ENCODE results near the gene DCANP1.

Gene DCANP1

DNA sequence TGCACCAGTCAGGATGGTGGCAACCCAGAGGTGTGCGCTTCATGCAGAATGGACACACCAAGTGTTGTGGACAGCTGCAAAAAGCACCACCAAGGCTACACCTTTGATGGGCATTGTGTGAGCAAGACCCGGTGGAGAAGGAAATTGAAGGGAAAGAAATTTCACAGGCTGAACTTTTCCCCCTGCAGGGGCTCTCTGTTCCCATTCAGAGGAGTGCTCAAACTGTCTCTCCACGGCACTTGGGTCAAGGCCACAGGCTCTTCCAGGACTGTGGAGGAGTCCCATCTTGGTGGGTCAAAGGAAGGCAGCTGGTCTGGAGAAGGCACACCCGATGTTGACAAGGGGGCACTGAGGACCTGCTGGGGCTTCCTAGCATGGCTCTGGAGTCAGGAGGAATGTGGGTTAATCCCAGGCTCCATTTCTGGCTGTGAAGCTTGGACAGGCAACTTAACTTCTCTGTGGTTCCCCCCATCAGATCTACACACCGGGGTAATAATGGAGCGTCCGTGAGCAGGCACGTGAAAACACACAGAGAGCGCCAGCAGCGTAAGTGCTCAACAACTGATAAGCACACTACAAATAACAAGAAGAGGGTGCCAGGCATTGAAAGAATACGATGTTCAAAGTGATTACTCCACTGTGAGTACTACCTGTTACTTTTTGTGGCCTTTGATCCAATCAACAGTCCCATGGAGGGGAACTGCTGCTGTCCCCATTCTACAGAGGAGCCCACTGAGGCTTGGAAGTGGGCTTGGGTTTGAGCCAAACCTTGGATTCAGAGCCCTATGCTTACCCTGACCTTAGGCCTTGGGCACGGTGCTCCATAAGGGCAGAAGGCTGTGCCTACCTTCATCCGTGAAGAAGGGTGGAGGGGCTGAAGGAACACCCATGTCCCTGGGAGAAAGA, 39.2 kb upstream of the DCANP1 start:
- Mint-ChIP-seq H3K4me1 (ENCODE audit: low read depth) (peaks cover 15% of the 10 kb centered on the region), H3K27me3 (peaks cover 65% of the 10 kb centered on the region), H3K9me3 (no peaks in the 10 kb centered on the region), H3K27ac (no peak overlapping the region), H3K4me3 (no peak overlapping the region), H3K36me3 (ENCODE audit: low read depth) (no peaks in the 10 kb centered on the region)
- DNase-seq, result no peak

DNA sequence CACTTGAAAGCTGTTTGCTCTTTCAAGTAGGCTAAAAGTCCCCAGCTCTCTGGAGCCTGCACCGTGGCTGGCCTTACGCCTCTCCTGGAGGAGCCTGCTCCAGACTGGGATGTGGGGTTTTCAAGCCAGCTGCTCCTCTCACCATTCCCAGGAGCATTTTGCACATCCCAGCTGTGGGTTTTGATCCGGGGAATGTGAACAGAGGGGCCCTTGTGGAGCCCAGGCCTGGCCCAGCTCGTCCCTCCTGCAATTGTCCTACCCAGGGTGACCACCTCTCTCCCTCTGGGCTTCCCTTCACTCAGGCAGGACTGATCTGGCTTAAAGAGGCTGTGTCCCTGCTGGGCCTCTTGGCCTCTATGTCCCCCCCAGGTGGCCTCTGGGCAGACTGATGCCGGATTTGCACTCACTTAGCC, 37.5 kb upstream of the DCANP1 start:
- H3K4me3 Mint-ChIP-seq, result no peak overlapping the region
- H3K27ac Mint-ChIP-seq, result no peak overlapping the region
- no peaks in the 10 kb centered on the region for H3K9me3 Mint-ChIP-seq
- H3K36me3 Mint-ChIP-seq (ENCODE audit: low read depth), result no peaks in the 10 kb centered on the region
- H3K4me1 Mint-ChIP-seq (ENCODE audit: low read depth), result peaks cover 8% of the 10 kb centered on the region
- H3K27me3 Mint-ChIP-seq, result peaks cover 55% of the 10 kb centered on the region
- no peak for DNase-seq

DNA sequence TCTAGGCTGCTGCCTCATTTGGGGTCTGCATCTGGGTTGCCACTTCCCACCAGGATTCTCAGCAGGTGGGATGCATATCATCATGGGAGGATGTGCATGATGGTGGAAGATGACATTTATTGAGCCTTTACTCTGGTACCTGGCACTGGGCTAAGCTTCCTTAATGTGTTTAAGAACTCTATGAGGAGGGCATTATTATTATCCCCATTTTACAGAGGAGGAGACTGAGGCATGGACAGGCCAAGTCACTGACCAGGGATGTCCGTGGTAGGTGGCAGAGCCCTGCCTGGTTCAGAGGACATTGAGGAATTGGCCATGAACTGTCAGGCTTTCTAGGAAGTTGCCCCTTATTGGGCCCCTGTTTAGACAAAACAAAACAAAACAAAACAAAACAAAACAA, 36.1 kb upstream of the DCANP1 start:
- Mint-ChIP-seq H3K36me3 (ENCODE audit: low read depth) (no peaks in the 10 kb centered on the region), H3K4me1 (ENCODE audit: low read depth) (no peaks in the 10 kb centered on the region), H3K27ac (no peak overlapping the region), H3K4me3 (no peak overlapping the region), H3K27me3 (peaks cover 46% of the 10 kb centered on the region), H3K9me3 (no peaks in the 10 kb centered on the region)
- no peak for DNase-seq

DNA sequence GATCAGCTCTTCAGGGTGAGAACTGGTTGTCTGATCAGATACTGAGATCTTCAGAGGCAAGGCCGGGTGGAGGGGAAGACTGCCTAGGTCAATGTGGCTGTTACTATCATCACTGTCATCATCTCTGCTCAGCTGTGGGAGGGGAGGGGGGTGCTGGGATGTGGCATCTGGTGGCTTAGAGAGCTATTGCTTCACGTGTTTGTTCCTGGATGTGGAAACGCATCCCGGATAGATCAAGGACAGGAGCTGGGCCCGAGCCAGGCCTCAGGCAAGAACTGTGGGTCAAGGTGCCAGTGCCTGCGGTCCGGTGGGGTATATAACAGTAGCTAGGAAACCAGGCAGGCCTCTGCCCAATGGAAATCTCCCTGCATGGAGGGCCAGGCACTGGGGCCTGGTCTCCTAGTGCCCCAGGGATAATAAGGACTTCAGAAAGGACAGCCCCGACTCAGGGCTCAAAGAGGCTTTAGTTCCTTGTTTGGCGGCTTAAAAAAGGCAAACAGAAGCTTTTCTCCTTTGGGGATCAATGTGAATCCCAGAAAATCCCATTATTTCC, 35.3 kb upstream of the DCANP1 start:
- Mint-ChIP-seq H3K9me3 (no peaks in the 10 kb centered on the region), H3K4me3 (no peak overlapping the region), H3K4me1 (ENCODE audit: low read depth) (no peaks in the 10 kb centered on the region), H3K36me3 (ENCODE audit: low read depth) (no peaks in the 10 kb centered on the region), H3K27ac (no peak overlapping the region), H3K27me3 (peaks cover 38% of the 10 kb centered on the region)
- no peak for DNase-seq

DNA sequence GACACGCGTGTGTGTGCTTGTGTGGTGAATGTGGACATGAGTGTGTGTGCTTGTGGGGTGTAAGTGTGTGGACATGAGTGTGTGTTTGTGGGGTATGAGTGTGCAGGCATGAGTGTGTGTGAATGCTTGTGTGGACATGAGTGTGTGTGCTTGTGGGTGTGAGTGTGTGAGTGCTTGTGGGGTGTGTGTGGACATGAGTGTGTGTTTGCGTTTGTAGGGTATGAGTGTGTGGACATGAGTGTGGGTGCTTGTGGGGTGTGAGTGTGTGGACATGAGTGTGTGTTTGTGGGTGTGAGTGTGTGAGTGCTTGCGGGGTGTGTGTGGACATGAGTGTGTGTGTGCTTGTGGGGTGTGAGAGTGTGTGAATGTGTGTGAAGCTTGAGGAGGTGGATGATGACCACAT, 34.8 kb upstream of the DCANP1 start:
- H3K9me3 Mint-ChIP-seq, result no peaks in the 10 kb centered on the region
- DNase-seq, result no peak
- no peaks in the 10 kb centered on the region for H3K4me1 Mint-ChIP-seq (ENCODE audit: low read depth)
- no peaks in the 10 kb centered on the region for H3K36me3 Mint-ChIP-seq (ENCODE audit: low read depth)
- no peak overlapping the region for H3K4me3 Mint-ChIP-seq
- H3K27me3 Mint-ChIP-seq, result peaks cover 35% of the 10 kb centered on the region
- no peak overlapping the region for H3K27ac Mint-ChIP-seq

DNA sequence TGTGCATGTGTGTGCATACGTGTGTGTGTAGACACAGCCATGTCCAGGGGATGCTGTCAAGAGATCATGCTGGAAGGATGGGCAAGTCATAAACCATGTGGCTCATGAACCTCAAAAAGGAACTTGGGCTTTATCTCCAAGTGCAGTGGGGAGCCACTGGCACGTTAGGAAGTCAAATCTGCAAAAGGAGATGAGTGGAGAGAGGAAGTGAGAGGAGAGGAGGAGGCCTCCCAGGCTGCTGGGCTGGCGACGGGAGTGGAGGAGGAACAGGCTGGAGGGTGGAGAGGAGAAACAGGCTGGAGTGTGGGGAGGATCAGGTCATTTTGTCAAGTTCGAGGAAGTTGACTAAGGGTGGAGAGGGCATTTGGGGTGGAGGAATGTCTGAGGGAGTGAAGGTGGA, 34.2 kb upstream of the DCANP1 start:
- no peak overlapping the region for H3K4me3 Mint-ChIP-seq
- no peaks in the 10 kb centered on the region for H3K36me3 Mint-ChIP-seq (ENCODE audit: low read depth)
- H3K27ac Mint-ChIP-seq, result no peak overlapping the region
- no peak for DNase-seq
- no peaks in the 10 kb centered on the region for H3K9me3 Mint-ChIP-seq
- H3K27me3 Mint-ChIP-seq, result peaks cover 35% of the 10 kb centered on the region
- no peaks in the 10 kb centered on the region for H3K4me1 Mint-ChIP-seq (ENCODE audit: low read depth)

DNA sequence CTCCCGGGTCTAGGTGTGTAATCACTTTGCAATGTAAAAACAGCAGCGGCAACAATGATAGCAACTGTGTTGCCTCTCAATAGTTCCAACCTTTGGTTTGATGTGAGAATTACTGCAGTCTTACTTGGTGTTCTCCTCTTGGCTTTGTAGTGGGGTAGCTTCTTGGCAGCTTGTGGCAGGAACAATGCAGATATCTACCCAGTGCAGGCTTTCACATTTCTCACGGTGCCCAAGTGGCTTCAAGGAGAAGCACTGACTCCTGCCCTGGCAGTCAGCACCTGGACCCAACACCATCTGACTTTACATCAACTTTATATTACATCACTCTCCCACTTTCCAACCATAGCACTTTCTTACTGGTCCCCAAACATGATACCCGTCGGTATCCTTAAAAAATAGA, 33.4 kb upstream of the DCANP1 start:
- no peaks in the 10 kb centered on the region for H3K4me1 Mint-ChIP-seq (ENCODE audit: low read depth)

DNA sequence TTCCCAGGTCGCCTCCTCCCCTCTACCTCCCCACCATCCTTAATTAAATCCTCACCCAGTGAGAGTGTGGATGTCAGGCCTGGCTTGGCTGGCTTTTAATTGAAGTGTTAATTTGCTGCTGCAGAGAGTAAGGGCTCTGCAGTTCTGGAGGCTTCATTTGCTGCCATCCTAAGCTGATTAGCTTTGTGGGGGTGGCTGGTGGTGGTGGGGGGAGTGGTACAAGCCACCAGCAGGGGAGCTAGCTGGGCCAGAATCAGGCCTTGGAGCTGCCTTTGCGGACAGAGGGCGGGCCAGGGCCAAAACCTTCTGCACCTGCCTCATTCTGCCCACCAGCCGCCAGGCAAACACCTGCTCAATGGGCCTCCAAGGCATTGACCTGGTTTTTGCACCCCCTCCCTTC, 31.8 kb upstream of the DCANP1 start:
- Mint-ChIP-seq H3K27ac (no peak overlapping the region), H3K36me3 (ENCODE audit: low read depth) (no peaks in the 10 kb centered on the region), H3K4me1 (ENCODE audit: low read depth) (no peaks in the 10 kb centered on the region)

More for the DNA sequence above, 33.4 kb upstream of the DCANP1 start:
- no peak overlapping the region for H3K4me3 Mint-ChIP-seq
- no peak overlapping the region for H3K27ac Mint-ChIP-seq
- H3K36me3 Mint-ChIP-seq (ENCODE audit: low read depth), result no peaks in the 10 kb centered on the region
- peaks cover 28% of the 10 kb centered on the region for H3K27me3 Mint-ChIP-seq
- no peaks in the 10 kb centered on the region for H3K9me3 Mint-ChIP-seq
- no peak for DNase-seq

DNA sequence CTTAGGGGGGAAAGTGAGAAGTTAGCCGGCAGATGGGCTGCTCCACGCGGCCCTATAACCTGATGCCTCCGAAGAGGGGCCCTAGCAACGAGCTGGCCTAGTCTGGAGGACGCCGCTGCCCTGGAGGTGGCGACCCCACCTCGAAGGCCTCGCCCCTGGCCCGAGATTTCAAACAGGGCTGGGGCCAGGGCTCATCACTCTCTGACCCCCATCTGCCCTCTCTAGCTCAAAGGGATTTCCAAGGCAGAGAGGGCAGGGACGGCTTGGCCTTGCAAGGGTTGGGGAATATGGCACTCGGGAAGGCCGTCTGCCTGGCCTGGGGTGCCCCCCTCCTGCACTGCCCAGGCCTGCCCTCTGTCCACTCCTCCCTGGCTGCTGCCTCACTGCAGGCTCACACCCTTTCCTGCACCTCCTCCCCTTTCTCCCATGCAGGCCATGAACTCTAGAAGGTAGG, 30.5 kb upstream of the DCANP1 start:
- DNase-seq, result no peak
- Mint-ChIP-seq H3K36me3 (ENCODE audit: low read depth) (no peaks in the 10 kb centered on the region), H3K9me3 (no peaks in the 10 kb centered on the region), H3K27ac (no peak overlapping the region), H3K4me3 (no peak overlapping the region), H3K27me3 (peaks cover 23% of the 10 kb centered on the region), H3K4me1 (ENCODE audit: low read depth) (no peaks in the 10 kb centered on the region)

More for the DNA sequence above, 31.8 kb upstream of the DCANP1 start:
- Mint-ChIP-seq H3K27me3 (peaks cover 23% of the 10 kb centered on the region), H3K4me3 (no peak overlapping the region), H3K9me3 (no peaks in the 10 kb centered on the region)
- DNase-seq, result no peak

DNA sequence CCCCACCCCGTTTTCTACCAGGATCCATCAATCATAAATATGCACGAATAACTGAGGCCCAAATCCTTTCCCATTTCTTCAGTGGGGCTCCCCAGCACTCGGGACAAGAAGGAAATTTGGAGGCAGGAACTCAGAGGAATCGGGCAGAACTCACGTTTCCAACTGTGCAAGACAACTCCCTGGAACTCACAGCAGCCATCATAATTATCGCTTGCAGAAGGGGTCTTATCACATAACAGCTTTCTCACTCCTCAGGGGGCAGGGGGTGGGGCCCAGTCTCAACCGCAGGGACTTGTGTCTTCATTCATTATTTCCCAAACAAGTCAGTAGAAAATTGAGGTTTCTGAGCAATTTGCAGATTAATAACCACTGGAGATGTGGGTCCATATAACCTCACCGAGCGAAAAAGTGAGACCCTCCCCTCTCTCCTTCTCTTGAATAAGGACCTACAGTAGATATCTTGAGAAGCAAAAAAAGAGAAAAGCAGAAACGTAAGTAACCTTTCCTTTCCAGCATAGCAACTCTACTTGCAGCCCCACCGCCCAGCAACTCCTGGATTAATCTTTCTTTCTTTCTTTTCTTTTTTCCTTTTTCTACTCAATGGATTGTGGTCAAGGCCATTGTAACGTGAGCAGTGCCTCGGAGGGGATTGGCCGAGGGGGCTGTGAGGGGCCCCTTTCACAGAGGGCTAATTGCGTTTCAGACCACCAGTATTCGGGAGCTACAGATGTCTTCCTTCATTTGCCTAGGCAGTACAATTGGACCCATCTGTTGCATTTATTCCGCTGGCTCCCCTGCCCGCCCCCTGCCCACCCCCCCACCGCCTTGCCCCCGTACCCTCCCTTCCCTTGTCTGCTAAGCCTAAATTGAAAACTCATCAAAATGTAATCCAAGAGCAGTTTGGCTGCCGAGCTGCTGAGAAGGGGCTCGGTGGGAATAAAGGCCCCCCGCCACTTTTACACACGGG, 29.8 kb upstream of the DCANP1 start:
- DNase-seq, result no peak
- no peaks in the 10 kb centered on the region for H3K4me1 Mint-ChIP-seq (ENCODE audit: low read depth)
- no peak overlapping the region for H3K27ac Mint-ChIP-seq
- peaks cover 23% of the 10 kb centered on the region for H3K27me3 Mint-ChIP-seq
- H3K36me3 Mint-ChIP-seq (ENCODE audit: low read depth), result no peaks in the 10 kb centered on the region
- no peak overlapping the region for H3K4me3 Mint-ChIP-seq
- no peaks in the 10 kb centered on the region for H3K9me3 Mint-ChIP-seq

DNA sequence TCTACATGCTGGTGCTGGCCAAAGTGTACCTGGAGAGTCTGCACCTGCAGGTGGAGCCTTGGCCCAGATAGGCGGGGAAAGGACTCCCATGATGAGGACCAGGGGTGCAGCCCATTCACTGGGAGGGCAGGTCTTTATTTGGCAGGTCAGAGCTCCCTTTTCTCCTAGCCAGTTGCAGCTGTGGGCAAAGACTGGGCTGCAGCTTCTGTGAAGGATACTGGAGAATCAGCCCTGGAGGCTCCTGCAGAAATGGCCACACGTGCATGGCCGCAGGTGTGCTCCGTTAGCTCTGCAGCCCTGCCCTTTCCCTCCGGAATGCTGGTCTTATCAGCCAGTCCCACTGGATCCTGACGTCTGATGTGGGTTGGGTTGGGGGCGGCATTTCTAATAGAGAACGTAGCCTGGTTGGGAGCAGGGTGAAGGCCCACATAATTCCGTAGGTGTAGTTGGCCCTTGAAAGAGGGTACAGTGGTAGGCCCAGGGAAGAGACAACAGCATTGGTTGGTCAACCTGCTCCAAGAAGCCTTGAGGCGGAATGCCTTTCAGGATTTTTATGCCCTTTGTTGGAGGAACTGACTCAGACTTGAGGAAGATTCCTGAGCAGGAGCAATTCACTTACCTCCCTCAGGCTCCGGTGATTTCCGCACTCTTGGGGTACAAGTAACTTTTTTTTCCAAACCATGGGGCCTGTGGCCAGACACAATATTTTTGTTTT, 27.0 kb upstream of the DCANP1 start:
- no peak overlapping the region for H3K4me3 Mint-ChIP-seq
- H3K27me3 Mint-ChIP-seq, result peaks cover 25% of the 10 kb centered on the region
- H3K27ac Mint-ChIP-seq, result no peak overlapping the region
- no peak for DNase-seq
- no peaks in the 10 kb centered on the region for H3K4me1 Mint-ChIP-seq (ENCODE audit: low read depth)
- H3K9me3 Mint-ChIP-seq, result no peaks in the 10 kb centered on the region
- H3K36me3 Mint-ChIP-seq (ENCODE audit: low read depth), result no peaks in the 10 kb centered on the region

DNA sequence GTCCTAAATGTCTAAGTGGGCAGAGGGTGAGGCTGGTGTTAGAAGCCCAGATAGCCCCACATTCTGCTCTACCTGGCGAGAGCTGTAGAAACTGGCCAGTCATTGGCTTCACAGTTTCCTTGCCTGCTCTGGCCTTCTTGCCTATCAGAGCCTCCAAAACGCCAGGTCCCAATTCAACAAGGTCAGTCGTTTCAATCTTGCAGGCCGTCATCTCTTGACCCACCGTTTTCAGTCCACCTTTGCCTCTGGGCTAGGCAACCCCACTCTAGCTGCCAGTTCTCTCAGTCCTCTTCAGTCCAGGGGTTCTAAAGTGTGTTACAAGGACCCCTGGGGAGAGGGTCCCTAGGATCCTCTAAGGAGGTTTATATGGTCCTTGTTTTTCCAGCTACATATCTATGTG, 25.0 kb upstream of the DCANP1 start:
- H3K27ac Mint-ChIP-seq, result no peak overlapping the region
- no peak for DNase-seq
- H3K36me3 Mint-ChIP-seq (ENCODE audit: low read depth), result no peaks in the 10 kb centered on the region
- H3K4me1 Mint-ChIP-seq (ENCODE audit: low read depth), result no peaks in the 10 kb centered on the region
- no peaks in the 10 kb centered on the region for H3K9me3 Mint-ChIP-seq
- peaks cover 44% of the 10 kb centered on the region for H3K27me3 Mint-ChIP-seq
- H3K4me3 Mint-ChIP-seq, result no peak overlapping the region

DNA sequence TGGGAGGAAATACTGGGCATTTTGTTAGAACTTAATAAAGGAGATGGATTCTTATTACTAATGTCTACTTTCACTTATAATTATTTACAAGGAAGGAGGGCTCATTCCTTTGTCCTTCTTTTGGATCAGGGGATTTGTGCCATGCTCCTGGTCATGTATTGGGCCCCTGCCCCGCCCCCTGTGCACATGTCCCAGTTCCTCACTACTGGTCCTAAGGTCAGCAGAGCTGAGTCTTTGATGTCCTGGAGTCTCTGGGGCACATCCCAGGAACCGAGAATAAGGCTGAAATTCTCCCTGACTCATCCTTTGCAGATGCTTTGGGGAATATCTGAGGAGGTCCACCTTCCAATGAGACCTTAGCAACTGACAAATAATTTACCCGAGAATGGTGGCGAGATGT, 24.6 kb upstream of the DCANP1 start:
- no peak for DNase-seq
- no peak overlapping the region for H3K27ac Mint-ChIP-seq
- no peaks in the 10 kb centered on the region for H3K4me1 Mint-ChIP-seq (ENCODE audit: low read depth)
- H3K36me3 Mint-ChIP-seq (ENCODE audit: low read depth), result no peaks in the 10 kb centered on the region
- H3K9me3 Mint-ChIP-seq, result no peaks in the 10 kb centered on the region
- no peak overlapping the region for H3K4me3 Mint-ChIP-seq
- H3K27me3 Mint-ChIP-seq, result peaks cover 44% of the 10 kb centered on the region

DNA sequence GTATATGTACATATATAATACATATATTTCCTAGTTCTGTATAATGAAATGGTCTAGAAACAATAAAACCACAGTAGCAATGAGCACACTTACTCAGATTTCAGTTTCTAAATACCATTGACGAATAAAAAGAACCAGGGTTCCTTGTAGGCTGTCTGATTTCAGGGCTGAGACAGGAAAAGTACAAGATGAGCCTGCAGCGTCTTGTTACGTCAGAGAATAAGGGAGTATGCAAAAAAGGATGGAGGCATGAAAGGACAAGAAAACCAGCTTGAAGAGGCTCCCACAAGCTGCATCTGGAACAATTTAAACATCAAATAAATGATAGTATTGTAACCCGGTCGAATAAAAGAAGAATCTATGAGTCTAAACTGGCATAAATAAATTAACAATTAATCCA, 22.8 kb upstream of the DCANP1 start:
- no peak for DNase-seq
- peaks cover 53% of the 10 kb centered on the region for H3K27me3 Mint-ChIP-seq
- no peak overlapping the region for H3K27ac Mint-ChIP-seq
- H3K9me3 Mint-ChIP-seq, result no peaks in the 10 kb centered on the region
- H3K36me3 Mint-ChIP-seq (ENCODE audit: low read depth), result no peaks in the 10 kb centered on the region
- peaks cover 8% of the 10 kb centered on the region for H3K4me1 Mint-ChIP-seq (ENCODE audit: low read depth)
- no peak overlapping the region for H3K4me3 Mint-ChIP-seq

Data from activated T-cell treated with anti-CD3 and anti-CD28 coated beads, Interleukin-2, amount 50 U/mL, for 24 hours (primary cell).